ENCODE data around the gene CLDN9. TPM values are rescaled to one million over a fixed set of nuclear protein-coding genes. Genes with fewer than 3 reads are reported as not detected.

Gene CLDN9
- total and polyA plus RNA-seq, 9 of the 15 experiments (the other 6 are each of a cell fraction or from before 2014, with no cell fraction given) = 0.12 to 0.44 (median 0.22) TPM; not detected in 4

GRCh38 chr16:3023669-3024478, 11.2 kb downstream of the CLDN9 start, which contains the start of the genes HCFC1R1 and THOC6 (continued):
- TF ChIP-seq CSDE1 (IDR thresholded peaks at IDR 0.05) = no peak
- peak; percentile 56; a peak in 2 of 4 replicates for TF ChIP-seq TEAD1 (CRISPR knock-in tag; IDR thresholded peaks at IDR 0.05)
- TF ChIP-seq NCOA6 (IDR thresholded peaks at IDR 0.05) = peak; percentile 81
- TF ChIP-seq KAT8 (IDR thresholded peaks at IDR 0.05; ENCODE audit: low read depth) = no peak
- no peak for TF ChIP-seq HMGXB4 (CRISPR knock-in tag; IDR thresholded peaks at IDR 0.05)
- peak; percentile 98 for TF ChIP-seq GMEB1 (CRISPR knock-in tag; IDR thresholded peaks at IDR 0.05)
- no peak for TF ChIP-seq PRMT5 (CRISPR knock-in tag; IDR thresholded peaks at IDR 0.05)
- peak; percentile 74; the same call in 1 of the 2 replicates for TF ChIP-seq ZBED1 (IDR thresholded peaks at IDR 0.05)
- no peak for TF ChIP-seq ETS2 (tag; IDR thresholded peaks at IDR 0.05; ENCODE audit: borderline replicate concordance, poor library complexity, severe bottlenecking)
- TF ChIP-seq ZFP1 (CRISPR knock-in tag; IDR thresholded peaks at IDR 0.05) = no peak
- TF ChIP-seq SIRT6 (IDR thresholded peaks at IDR 0.05; ENCODE audit: low read depth, low read length) = no peak
- no peak for TF ChIP-seq CREB3 (tag; conservative IDR thresholded peaks at IDR 0.05; ENCODE audit: low read depth)
- no peak; the same call in 1 of the 2 replicates for TF ChIP-seq ILF3 (IDR thresholded peaks at IDR 0.05; ENCODE audit: borderline replicate concordance)
- TF ChIP-seq SFPQ (IDR thresholded peaks at IDR 0.05; ENCODE audit: low read depth, low read length) = no peak
- TF ChIP-seq NFE2L1 (tag; IDR thresholded peaks at IDR 0.05; ENCODE audit: borderline replicate concordance, low read depth) = no peak
- no peak for TF ChIP-seq SNAPC5 (CRISPR knock-in tag; IDR thresholded peaks at IDR 0.05)
- no peak for TF ChIP-seq SMARCC2 (IDR thresholded peaks at IDR 0.05; ENCODE audit: low read depth)
- TF ChIP-seq POLR3G (IDR thresholded peaks at IDR 0.05; ENCODE audit: extremely low read depth, insufficient read length, insufficient replicate concordance) = no peak
- TF ChIP-seq PCBP1 (IDR thresholded peaks at IDR 0.05; ENCODE audit: low read depth, low read length, poor library complexity, severe bottlenecking) = peak; percentile 47
- TF ChIP-seq YY1 (IDR thresholded peaks at IDR 0.05; ENCODE audit: borderline replicate concordance in 1 of 3, control insufficient read depth in 1 of 3, extremely low read depth in 1 of 3, insufficient read depth in 3 of 3, insufficient read length in 1 of 3, insufficient replicate concordance in 2 of 3, low read depth in 1 of 3, low read length in 2 of 3) = peak in 2 of 3 experiments; percentile 42 to 61
